ENCODE results near the gene ANKRD9. TPM values are rescaled to one million over a fixed set of nuclear protein-coding genes. Genes with fewer than 3 reads are reported as not detected.

Gene ANKRD9
- total RNA-seq, 1 experiment from 2014 or later: 8.4 TPM

GRCh38 chr14:102473559-102473958, 36.0 kb downstream of the ANKRD9 start:
- no TSS peak for BruUV-seq (replicated peaks)
- no peak overlapping the region for H3K4me3 Mint-ChIP-seq (ENCODE audit: unreplicated experiment)
- ChIA-PET POLR2A (no interaction called here), CTCF (no interaction called here)
- no peaks in the 10 kb centered on the region for H3K4me1 Mint-ChIP-seq (ENCODE audit: insufficient read depth, unreplicated experiment)
- no peak overlapping the region for H3K27ac Mint-ChIP-seq (ENCODE audit: low read depth, unreplicated experiment)
- DNase-seq (ENCODE audit: unreplicated experiment): no peak
- intact Hi-C loops (cut with micrococcal nuclease): no loop called here
- no peaks in the 10 kb centered on the region for H3K27me3 Mint-ChIP-seq (ENCODE audit: insufficient read depth, unreplicated experiment)
- H3K36me3 Mint-ChIP-seq (ENCODE audit: insufficient read depth, unreplicated experiment): peaks cover 30% of the 10 kb centered on the region
- TF ChIP-seq, protein P1, sequence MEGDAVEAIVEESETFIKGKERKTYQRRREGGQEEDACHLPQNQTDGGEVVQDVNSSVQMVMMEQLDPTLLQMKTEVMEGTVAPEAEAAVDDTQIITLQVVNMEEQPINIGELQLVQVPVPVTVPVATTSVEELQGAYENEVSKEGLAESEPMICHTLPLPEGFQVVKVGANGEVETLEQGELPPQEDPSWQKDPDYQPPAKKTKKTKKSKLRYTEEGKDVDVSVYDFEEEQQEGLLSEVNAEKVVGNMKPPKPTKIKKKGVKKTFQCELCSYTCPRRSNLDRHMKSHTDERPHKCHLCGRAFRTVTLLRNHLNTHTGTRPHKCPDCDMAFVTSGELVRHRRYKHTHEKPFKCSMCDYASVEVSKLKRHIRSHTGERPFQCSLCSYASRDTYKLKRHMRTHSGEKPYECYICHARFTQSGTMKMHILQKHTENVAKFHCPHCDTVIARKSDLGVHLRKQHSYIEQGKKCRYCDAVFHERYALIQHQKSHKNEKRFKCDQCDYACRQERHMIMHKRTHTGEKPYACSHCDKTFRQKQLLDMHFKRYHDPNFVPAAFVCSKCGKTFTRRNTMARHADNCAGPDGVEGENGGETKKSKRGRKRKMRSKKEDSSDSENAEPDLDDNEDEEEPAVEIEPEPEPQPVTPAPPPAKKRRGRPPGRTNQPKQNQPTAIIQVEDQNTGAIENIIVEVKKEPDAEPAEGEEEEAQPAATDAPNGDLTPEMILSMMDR (IDR thresholded peaks at IDR 0.05; ENCODE audit: unreplicated experiment): no peak
- H3K9me3 Mint-ChIP-seq (ENCODE audit: unreplicated experiment): no peaks in the 10 kb centered on the region

- no TSS peak for BruUV-seq (replicated peaks)
- Mint-ChIP-seq H3K27me3 (ENCODE audit: insufficient read depth, unreplicated experiment) (no peaks in the 10 kb centered on the region), H3K9me3 (ENCODE audit: unreplicated experiment) (no peaks in the 10 kb centered on the region), H3K36me3 (ENCODE audit: insufficient read depth, unreplicated experiment) (peaks cover 30% of the 10 kb centered on the region), H3K27ac (ENCODE audit: low read depth, unreplicated experiment) (no peak overlapping the region), H3K4me3 (ENCODE audit: unreplicated experiment) (no peak overlapping the region), H3K4me1 (ENCODE audit: insufficient read depth, unreplicated experiment) (no peaks in the 10 kb centered on the region)
- TF ChIP-seq, protein P1 (IDR thresholded peaks at IDR 0.05; ENCODE audit: unreplicated experiment): no peak
- ChIA-PET CTCF (interaction anchor here (0.8 kb wide), 1 partner anchor 45 kb away, joined by 3 read pairs; no protein-coding TSS in a partner anchor), POLR2A (no interaction called here)
- intact Hi-C loops (cut with micrococcal nuclease): no loop called here
- no peak for DNase-seq (ENCODE audit: unreplicated experiment)
Measured at GRCh38 chr14:102472791-102473150, 36.8 kb downstream of the ANKRD9 start.

GRCh38 chr14:102471921-102472790, 37.4 kb downstream of the ANKRD9 start:
- ChIA-PET CTCF (interaction anchor here (0.6 to 1.9 kb wide), 5 partner anchors 22 to 510 kb away, joined by 3 to 7 read pairs (median 3); no protein-coding TSS in a partner anchor), POLR2A (no interaction called here)
- Mint-ChIP-seq H3K27ac (ENCODE audit: low read depth, unreplicated experiment) (no peak overlapping the region), H3K4me1 (ENCODE audit: insufficient read depth, unreplicated experiment) (no peaks in the 10 kb centered on the region), H3K27me3 (ENCODE audit: insufficient read depth, unreplicated experiment) (no peaks in the 10 kb centered on the region), H3K36me3 (ENCODE audit: insufficient read depth, unreplicated experiment) (peaks cover 30% of the 10 kb centered on the region), H3K9me3 (ENCODE audit: unreplicated experiment) (no peaks in the 10 kb centered on the region), H3K4me3 (ENCODE audit: unreplicated experiment) (no peak overlapping the region)
- TF ChIP-seq, protein P1 (IDR thresholded peaks at IDR 0.05; ENCODE audit: unreplicated experiment): no peak
- intact Hi-C loops (cut with micrococcal nuclease): no loop called here
- DNase-seq (ENCODE audit: unreplicated experiment): no peak
- no TSS peak for BruUV-seq (replicated peaks)

- Mint-ChIP-seq H3K4me1 (ENCODE audit: insufficient read depth, unreplicated experiment) (no peaks in the 10 kb centered on the region), H3K36me3 (ENCODE audit: insufficient read depth, unreplicated experiment) (peaks cover 28% of the 10 kb centered on the region), H3K4me3 (ENCODE audit: unreplicated experiment) (no peak overlapping the region), H3K27me3 (ENCODE audit: insufficient read depth, unreplicated experiment) (no peaks in the 10 kb centered on the region), H3K9me3 (ENCODE audit: unreplicated experiment) (no peaks in the 10 kb centered on the region), H3K27ac (ENCODE audit: low read depth, unreplicated experiment) (no peak overlapping the region)
- no peak for DNase-seq (ENCODE audit: unreplicated experiment)
- CTCF ChIA-PET: interaction anchor here (1.0 kb wide), 1 partner anchor 31 kb away, joined by 4 read pairs; no protein-coding TSS in a partner anchor
- intact Hi-C loops (cut with micrococcal nuclease): no loop called here
- no TSS peak for BruUV-seq (replicated peaks)
- TF ChIP-seq, protein P1 (IDR thresholded peaks at IDR 0.05; ENCODE audit: unreplicated experiment): no peak
- POLR2A ChIA-PET: interaction anchor here (0.7 kb wide), 1 partner anchor 12 kb away, joined by 3 read pairs; no protein-coding TSS in a partner anchor
Measured at GRCh38 chr14:102469261-102469660, 40.3 kb downstream of the ANKRD9 start.

Data from MCF 10A (cell line).